HG02571 (cell line): ENCODE data around the gene DENND6B.

ENCODE experiments used
- ATAC-seq: cut with Tn5 transposase; IDR thresholded peaks from one replicate; pipeline ENCODE4 v1.9.1; 2021; ENCODE audit warnings: mild to moderate bottlenecking, moderate library complexity; ENCODE audit not compliant: unreplicated experiment

Gene DENND6B

GRCh38 chr22:50305393-50305922 is 21.4 kb downstream of the DENND6B start:
- no peak for ATAC-seq

GRCh38 chr22:50304528-50305392 is 22.1 kb downstream of the DENND6B start:
- ATAC-seq = no peak

- ATAC-seq = no peak
Observed at GRCh38 chr22:50303848-50304527, 22.8 kb downstream of the DENND6B start.

- no peak for ATAC-seq
Observed at GRCh38 chr22:50303515-50303847, 23.3 kb downstream of the DENND6B start.

- ATAC-seq = no peak
Observed at GRCh38 chr22:50302564-50302963, 24.2 kb downstream of the DENND6B start.

- no peak for ATAC-seq
Observed at GRCh38 chr22:50302041-50302541, 24.7 kb downstream of the DENND6B start.

- ATAC-seq = no peak
Observed at GRCh38 chr22:50301581-50301991, 25.2 kb downstream of the DENND6B start.

GRCh38 chr22:50300620-50301257 is 26.1 kb downstream of the DENND6B start:
- no peak for ATAC-seq

- ATAC-seq = no peak
Observed at GRCh38 chr22:50299785-50300619, 26.8 kb downstream of the DENND6B start.

- ATAC-seq = no peak
Observed at GRCh38 chr22:50298937-50299784, 27.7 kb downstream of the DENND6B start.

GRCh38 chr22:50298266-50298637 is 28.6 kb downstream of the DENND6B start:
- ATAC-seq = no peak

GRCh38 chr22:50297510-50298265 is 29.1 kb downstream of the DENND6B start:
- no peak for ATAC-seq

GRCh38 chr22:50296658-50297490 is 29.9 kb downstream of the DENND6B start:
- ATAC-seq = no peak

- no peak for ATAC-seq
Observed at GRCh38 chr22:50294319-50294656, 32.5 kb downstream of the DENND6B start.

- no peak for ATAC-seq
Observed at GRCh38 chr22:50293441-50294318, 33.1 kb downstream of the DENND6B start.

GRCh38 chr22:50292643-50293440 is 34.0 kb downstream of the DENND6B start:
- no peak for ATAC-seq
